ENCODE results near the gene DDX10. TPM values are rescaled to one million over a fixed set of nuclear protein-coding genes. Genes with fewer than 3 reads are reported as not detected.

The DDX10 gene
- polyA plus RNA-seq, 1 donor from 2014 or later = 15.9 TPM

- Histone ChIP-seq H3K27me3 (ENCODE audit: insufficient read depth, low read depth, low read length) (no peaks in the 10 kb centered on the region), H3K9ac (ENCODE audit: low read length) (no peak overlapping the region), H3K9me2 (ENCODE audit: insufficient read depth, low read length) (no peaks in the 10 kb centered on the region), H2AFZ (ENCODE audit: low read depth, low read length) (no peak overlapping the region), H3K36me3 (ENCODE audit: insufficient read depth, low read length) (no peaks in the 10 kb centered on the region), H3K79me2 (replicated peaks; ENCODE audit: insufficient read depth, low read length) (no peaks in the 10 kb centered on the region), H3F3A (ENCODE audit: insufficient read depth, low read length, poor library complexity, severe bottlenecking) (no peaks in the 10 kb centered on the region), H3K4me3 (ENCODE audit: low read length) (no peak overlapping the region), H4K20me1 (ENCODE audit: insufficient read depth) (no peaks in the 10 kb centered on the region), H3K4me2 (ENCODE audit: low read length) (no peak overlapping the region), H3K27ac (ENCODE audit: low read length) (peak overlapping the region; percentile 55), H3K9me3 (ENCODE audit: low read length) (no peaks in the 10 kb centered on the region)
- TF ChIP-seq, protein P1, sequence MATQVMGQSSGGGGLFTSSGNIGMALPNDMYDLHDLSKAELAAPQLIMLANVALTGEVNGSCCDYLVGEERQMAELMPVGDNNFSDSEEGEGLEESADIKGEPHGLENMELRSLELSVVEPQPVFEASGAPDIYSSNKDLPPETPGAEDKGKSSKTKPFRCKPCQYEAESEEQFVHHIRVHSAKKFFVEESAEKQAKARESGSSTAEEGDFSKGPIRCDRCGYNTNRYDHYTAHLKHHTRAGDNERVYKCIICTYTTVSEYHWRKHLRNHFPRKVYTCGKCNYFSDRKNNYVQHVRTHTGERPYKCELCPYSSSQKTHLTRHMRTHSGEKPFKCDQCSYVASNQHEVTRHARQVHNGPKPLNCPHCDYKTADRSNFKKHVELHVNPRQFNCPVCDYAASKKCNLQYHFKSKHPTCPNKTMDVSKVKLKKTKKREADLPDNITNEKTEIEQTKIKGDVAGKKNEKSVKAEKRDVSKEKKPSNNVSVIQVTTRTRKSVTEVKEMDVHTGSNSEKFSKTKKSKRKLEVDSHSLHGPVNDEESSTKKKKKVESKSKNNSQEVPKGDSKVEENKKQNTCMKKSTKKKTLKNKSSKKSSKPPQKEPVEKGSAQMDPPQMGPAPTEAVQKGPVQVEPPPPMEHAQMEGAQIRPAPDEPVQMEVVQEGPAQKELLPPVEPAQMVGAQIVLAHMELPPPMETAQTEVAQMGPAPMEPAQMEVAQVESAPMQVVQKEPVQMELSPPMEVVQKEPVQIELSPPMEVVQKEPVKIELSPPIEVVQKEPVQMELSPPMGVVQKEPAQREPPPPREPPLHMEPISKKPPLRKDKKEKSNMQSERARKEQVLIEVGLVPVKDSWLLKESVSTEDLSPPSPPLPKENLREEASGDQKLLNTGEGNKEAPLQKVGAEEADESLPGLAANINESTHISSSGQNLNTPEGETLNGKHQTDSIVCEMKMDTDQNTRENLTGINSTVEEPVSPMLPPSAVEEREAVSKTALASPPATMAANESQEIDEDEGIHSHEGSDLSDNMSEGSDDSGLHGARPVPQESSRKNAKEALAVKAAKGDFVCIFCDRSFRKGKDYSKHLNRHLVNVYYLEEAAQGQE (IDR thresholded peaks at IDR 0.05; ENCODE audit: borderline replicate concordance) = no peak
- TF ChIP-seq EP300 (conservative IDR thresholded peaks at IDR 0.05; ENCODE audit: poor library complexity, severe bottlenecking) (no peak), SMC3 (conservative IDR thresholded peaks at IDR 0.05; ENCODE audit: poor library complexity) (no peak)
Observed at GRCh38 chr11:108851781-108852180, 186.9 kb downstream of the DDX10 start.

DNA sequence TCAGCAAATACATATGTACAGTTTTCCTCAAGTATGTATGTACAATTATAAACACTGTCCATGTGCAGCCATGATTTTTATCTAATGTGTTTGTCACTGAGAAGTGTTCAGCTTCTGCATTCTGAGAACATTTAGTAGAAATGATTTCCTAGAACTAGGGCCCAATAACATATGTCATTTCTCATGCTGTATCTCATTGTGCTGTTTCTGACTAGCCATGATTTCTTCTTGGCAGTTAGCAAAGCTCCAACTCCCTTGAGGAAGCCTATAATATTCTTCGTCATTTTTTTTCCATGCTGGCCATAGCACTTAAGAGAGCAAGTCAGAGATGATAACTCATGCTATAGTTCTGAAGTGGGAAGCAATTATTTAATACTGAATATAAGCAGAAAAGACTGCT lies 187.8 kb downstream of the DDX10 start:
- H3K9ac ChIP-seq (ENCODE audit: low read length) = no peak overlapping the region
- H2AFZ ChIP-seq (ENCODE audit: low read depth, low read length) = no peak overlapping the region
- H3K4me2 ChIP-seq (ENCODE audit: low read length) = peak overlapping the region; percentile 3
- peak overlapping the region; percentile 30 for H3K4me3 ChIP-seq (ENCODE audit: low read length)
- TF ChIP-seq EP300 (conservative IDR thresholded peaks at IDR 0.05; ENCODE audit: poor library complexity, severe bottlenecking) (peak; percentile 51), MXI1 (conservative IDR thresholded peaks at IDR 0.05; ENCODE audit: poor library complexity, severe bottlenecking) (no peak), POLR2AphosphoS5 (IDR thresholded peaks at IDR 0.05) (peak; percentile 60), RAD21 (conservative IDR thresholded peaks at IDR 0.05) (peak; percentile 11), CTCF (IDR thresholded peaks at IDR 0.05; ENCODE audit: poor library complexity, severe bottlenecking) (no peak)
- no peaks in the 10 kb centered on the region for H3K27me3 ChIP-seq (ENCODE audit: insufficient read depth, low read depth, low read length)
- H4K20me1 ChIP-seq (ENCODE audit: insufficient read depth) = no peaks in the 10 kb centered on the region
- no peaks in the 10 kb centered on the region for H3K79me2 ChIP-seq (replicated peaks; ENCODE audit: insufficient read depth, low read length)
- peak overlapping the region; percentile 55 for H3K27ac ChIP-seq (ENCODE audit: low read length)
- H3K36me3 ChIP-seq (ENCODE audit: insufficient read depth, low read length) = no peaks in the 10 kb centered on the region
- no peaks in the 10 kb centered on the region for H3F3A ChIP-seq (ENCODE audit: insufficient read depth, low read length, poor library complexity, severe bottlenecking)
- no peaks in the 10 kb centered on the region for H3K9me3 ChIP-seq (ENCODE audit: low read length)
- no peaks in the 10 kb centered on the region for H3K9me2 ChIP-seq (ENCODE audit: insufficient read depth, low read length)

DNA sequence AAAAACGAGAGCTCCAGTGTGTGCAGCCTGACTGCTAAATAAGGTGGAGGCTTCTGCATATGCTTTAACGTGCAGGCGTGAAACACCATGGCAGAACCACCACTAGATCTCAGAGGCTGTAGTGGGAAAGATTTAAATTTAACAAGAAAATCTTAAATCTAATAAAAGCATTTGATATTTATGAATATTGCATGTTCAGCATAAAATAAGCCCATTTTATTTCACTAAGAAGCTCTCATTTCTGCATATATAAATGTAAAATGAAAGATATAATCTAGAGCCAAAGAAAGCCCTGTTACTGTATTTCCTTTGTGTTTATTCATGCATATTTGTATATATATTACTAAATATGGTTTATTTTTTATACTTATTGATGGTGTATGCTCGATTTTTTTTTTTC lies 188.3 kb downstream of the DDX10 start:
- H3K36me3 ChIP-seq (ENCODE audit: insufficient read depth, low read length) = no peaks in the 10 kb centered on the region
- no peak overlapping the region for H3K9ac ChIP-seq (ENCODE audit: low read length)

More for the DNA sequence above, 188.3 kb downstream of the DDX10 start:
- Histone ChIP-seq H3K9me3 (ENCODE audit: low read length) (no peaks in the 10 kb centered on the region), H2AFZ (ENCODE audit: low read depth, low read length) (no peak overlapping the region), H4K20me1 (ENCODE audit: insufficient read depth) (no peaks in the 10 kb centered on the region), H3K9me2 (ENCODE audit: insufficient read depth, low read length) (no peaks in the 10 kb centered on the region), H3K27ac (ENCODE audit: low read length) (peak overlapping the region; percentile 55), H3F3A (ENCODE audit: insufficient read depth, low read length, poor library complexity, severe bottlenecking) (no peaks in the 10 kb centered on the region), H3K4me3 (ENCODE audit: low read length) (peak overlapping the region; percentile 30), H3K27me3 (ENCODE audit: insufficient read depth, low read depth, low read length) (no peaks in the 10 kb centered on the region), H3K4me2 (ENCODE audit: low read length) (no peak overlapping the region), H3K79me2 (replicated peaks; ENCODE audit: insufficient read depth, low read length) (no peaks in the 10 kb centered on the region)
- TF ChIP-seq RAD21 (conservative IDR thresholded peaks at IDR 0.05) = peak; percentile 4
- no peak for TF ChIP-seq POLR2AphosphoS5 (IDR thresholded peaks at IDR 0.05)
